GM23338 (cell line): ENCODE results near the gene DNAH17.

Experiments
- CREB1 ChIP-seq: fragments of 250-450 bp; sonication (Bioruptor Pico); IDR thresholded peaks from 2 replicates; pipeline ENCODE4 v1.5.0; 2020; ENCODE audit warnings: low read depth, mild to moderate bottlenecking, moderate library complexity
- CTCF ChIP-seq, 2 experiments: fragments of 200-600 bp in 1 of 2; sonication (generic) in 1 of 2; conservative IDR thresholded peaks; 2 replicates each; pipeline versions ENCODE4 v1.5.1 to v1.6.1; 2016 to 2017; ENCODE audit warnings: antibody characterized with exemption in 2 of 2, low read depth in 2 of 2, mild to moderate bottlenecking in 2 of 2, moderate library complexity in 1 of 2
- EZH2 ChIP-seq: fragments of 200-600 bp; sonication (generic); IDR thresholded peaks from one replicate; pipeline ENCODE4 v1.8.0; 2017; ENCODE audit warnings: antibody characterized with exemption, mild to moderate bottlenecking, low read depth; ENCODE audit not compliant: unreplicated experiment
- REST ChIP-seq: IDR thresholded peaks from one replicate; pipeline ENCODE4 v1.6.1; 2018; ENCODE audit warnings: antibody characterized with exemption; ENCODE audit not compliant: unreplicated experiment
- ZNF462 ChIP-seq: fragments of 250-450 bp; sonication (Bioruptor Pico); IDR thresholded peaks from 2 replicates; pipeline ENCODE4 v1.5.0; 2020; ENCODE audit warnings: mild to moderate bottlenecking, moderate library complexity

- TF ChIP-seq CTCF (conservative IDR thresholded peaks at IDR 0.05; ENCODE audit: low read depth in 2 of 2) (no peak), CREB1 (CRISPR knock-in tag) (no peak), REST (no peak), EZH2 (no peak), ZNF462 (CRISPR knock-in tag) (no peak)
Measured at GRCh38 chr17:78595135-78595810, 18.1 kb upstream of the DNAH17 start.
